H1 (cell line): ENCODE measurements around the gene CPLANE2. TPM values are rescaled to one million over a fixed set of nuclear protein-coding genes. Genes with fewer than 3 reads are reported as not detected.
A peak's percentile ranks its signal among the peaks of the same experiment; 100 is the strongest.

ENCODE experiments used
- CTCF ChIA-PET: fragments of 300-600 bp; sonication (Branson Sonifier 250); formaldehyde crosslinking; loops from one replicate; lab custom pipeline; 2021; ENCODE audit not compliant: partially characterized antibody; lab: Charles Lee
- POLR2A ChIA-PET: fragments of 300-600 bp; sonication (Branson Sonifier 250); formaldehyde crosslinking; loops from one replicate; lab custom pipeline; 2021; ENCODE audit warnings: inconsistent platforms; ENCODE audit not compliant: partially characterized antibody; lab: Charles Lee
- DNase-seq, 2 experiments: peaks; one replicate each; pipeline versions ENCODE4 v3.0.0 to v3.0.0-alpha.2; 2010 to 2022; ENCODE audit warnings: low spot score in 2 of 2, low read depth in 1 of 2, mixed read lengths in 1 of 2
- FAIRE-seq: peaks from 2 replicates; lab custom pipeline; 2011; peaks lifted over from hg19 to GRCh38; lab: Jason Lieb, UNC
- H2AFZ ChIP-seq: 2 replicates; pipeline ENCODE4 v1.8.1; 2012; ENCODE audit warnings: low read length, inconsistent platforms
- H2AK5ac ChIP-seq: 2 replicates; pipeline ENCODE4 v1.6.1; 2013; ENCODE audit warnings: low read depth, low read length
- H2BK120ac ChIP-seq: replicated peaks from 2 replicates; pipeline ENCODE3; 2013; ENCODE audit warnings: low read depth, low read length, inconsistent platforms
- H2BK12ac ChIP-seq: 2 replicates; pipeline ENCODE4 v1.6.1; 2013; ENCODE audit warnings: low read depth, low read length
- H2BK15ac ChIP-seq: 2 replicates; pipeline ENCODE4 v1.6.1; 2013; ENCODE audit warnings: low read length
- H2BK20ac ChIP-seq: 2 replicates; pipeline ENCODE4 v1.6.1; 2013; ENCODE audit warnings: low read length
- H2BK5ac ChIP-seq: 2 replicates; pipeline ENCODE4 v1.6.1; 2013; ENCODE audit warnings: low read depth, low read length
- H3K14ac ChIP-seq: 2 replicates; pipeline ENCODE4 v1.6.1; 2013; ENCODE audit warnings: inconsistent platforms; ENCODE audit not compliant: insufficient read length
- H3K18ac ChIP-seq: 2 replicates; pipeline ENCODE4 v1.6.1; 2013; ENCODE audit warnings: low read length; ENCODE audit errors: extremely low read depth
- H3K23ac ChIP-seq: 2 replicates; pipeline ENCODE4 v1.6.1; 2013; ENCODE audit warnings: inconsistent platforms; ENCODE audit not compliant: insufficient read length
- H3K23me2 ChIP-seq: 2 replicates; pipeline ENCODE4 v1.6.1; 2013; ENCODE audit warnings: low read depth, low read length
- H3K27ac ChIP-seq: 2 replicates; pipeline ENCODE4 v1.6.1; 2011; ENCODE audit warnings: low read depth, low read length, inconsistent platforms
- H3K27me3 ChIP-seq, 4 experiments: replicated peaks in 1 of 4; 1 replicate in 1 of 4; 2 replicates in 3 of 4; pipeline versions ENCODE4 v1.6.1 to v1.8.1; 2011 to 2013; ENCODE audit warnings: low read length in 3 of 4, mild to moderate bottlenecking in 3 of 4, inconsistent platforms in 2 of 4, mixed read lengths in 2 of 4, moderate library complexity in 1 of 4; ENCODE audit not compliant: control insufficient read depth in 3 of 4, insufficient read depth in 3 of 4; ENCODE audit errors: extremely low read depth in 1 of 4
- H3K36me3 ChIP-seq, 4 experiments: 2 replicates each; pipeline versions ENCODE4 v1.6.1 to v1.8.1; 2011 to 2013; ENCODE audit warnings: mild to moderate bottlenecking in 4 of 4, low read length in 3 of 4, moderate library complexity in 2 of 4, control low read depth in 1 of 4, inconsistent platforms in 1 of 4; ENCODE audit not compliant: insufficient read depth in 4 of 4, control insufficient read depth in 2 of 4
- H3K4ac ChIP-seq: replicated peaks from 2 replicates; pipeline ENCODE3; 2013; ENCODE audit warnings: low read length, low read depth, mixed read lengths, inconsistent platforms; ENCODE audit not compliant: insufficient read length
- H3K4me1 ChIP-seq, 4 experiments: replicated peaks in 1 of 4; 1 replicate in 1 of 4; 2 replicates in 3 of 4; pipeline versions ENCODE4 v1.6.1 to v1.8.1; 2011 to 2013; ENCODE audit warnings: low read length in 3 of 4, inconsistent platforms in 2 of 4, mixed read lengths in 1 of 4; ENCODE audit not compliant: insufficient read depth in 4 of 4, control insufficient read depth in 3 of 4
- H3K4me2 ChIP-seq, 2 experiments: 2 replicates each; pipeline versions ENCODE4 v1.6.1 to v1.8.1; 2011 to 2013; ENCODE audit warnings: low read depth in 2 of 2, low read length in 2 of 2, control low read depth in 1 of 2, inconsistent platforms in 1 of 2, mild to moderate bottlenecking in 1 of 2; ENCODE audit not compliant: insufficient read depth in 1 of 2
- H3K4me3 ChIP-seq, 4 experiments: fragments of 200-600, 300-600 bp in 1 of 4; sonication (generic), shearing (Covaris generic), sonication (Bioruptor Twin) in 1 of 4; 2 replicates each; pipeline versions ENCODE4 v1.5.1 to v1.8.1; 2011 to 2016; ENCODE audit warnings: low read length in 4 of 4, low read depth in 3 of 4, control low read depth in 2 of 4, inconsistent platforms in 2 of 4, mild to moderate bottlenecking in 2 of 4, mixed read lengths in 1 of 4, moderate library complexity in 1 of 4; ENCODE audit not compliant: insufficient read depth in 2 of 4; ENCODE audit errors: extremely low read depth in 1 of 4
- H3K56ac ChIP-seq: replicated peaks from 2 replicates; pipeline ENCODE3; 2013; ENCODE audit warnings: low read depth, mild to moderate bottlenecking, mixed read lengths, low read length, inconsistent platforms; ENCODE audit not compliant: insufficient read length
- H3K79me1 ChIP-seq: 2 replicates; pipeline ENCODE4 v1.6.1; 2013; ENCODE audit warnings: low read depth, low read length, control low read depth
- H3K79me2 ChIP-seq, 2 experiments: 2 replicates each; pipeline versions ENCODE4 v1.6.1 to v1.8.1; 2012 to 2013; ENCODE audit warnings: low read length in 2 of 2, mild to moderate bottlenecking in 2 of 2, inconsistent platforms in 1 of 2; ENCODE audit not compliant: insufficient read depth in 2 of 2, control insufficient read depth in 1 of 2
- H3K9ac ChIP-seq, 4 experiments: replicated peaks in 1 of 4; 1 replicate in 1 of 4; 2 replicates in 3 of 4; pipeline versions ENCODE4 v1.6.1 to v1.8.1; 2011 to 2013; ENCODE audit warnings: low read depth in 3 of 4, low read length in 3 of 4, control low read depth in 2 of 4, mild to moderate bottlenecking in 2 of 4, moderate library complexity in 2 of 4, inconsistent platforms in 1 of 4; ENCODE audit errors: extremely low read depth in 1 of 4
- H3K9me3 ChIP-seq, 2 experiments: 2 replicates each; pipeline versions ENCODE4 v1.6.1 to v1.8.1; 2012 to 2013; ENCODE audit warnings: mild to moderate bottlenecking in 2 of 2, moderate library complexity in 2 of 2, control low read depth in 1 of 2, inconsistent platforms in 1 of 2, low read depth in 1 of 2, low read length in 1 of 2, mixed read lengths in 1 of 2; ENCODE audit not compliant: insufficient read depth in 2 of 2
- H4K20me1 ChIP-seq, 2 experiments: replicated peaks in 1 of 2; 2 replicates each; pipeline versions ENCODE3 to v1.8.1; 2011 to 2013; ENCODE audit warnings: inconsistent platforms in 2 of 2, low read length in 2 of 2, mild to moderate bottlenecking in 1 of 2; ENCODE audit not compliant: insufficient read depth in 2 of 2, control insufficient read depth in 1 of 2
- H4K5ac ChIP-seq: 2 replicates; pipeline ENCODE4 v1.6.1; 2013; ENCODE audit warnings: low read length, low read depth, mixed read lengths, inconsistent platforms; ENCODE audit not compliant: insufficient read length
- H4K8ac ChIP-seq: 2 replicates; pipeline ENCODE4 v1.8.0; 2013; ENCODE audit warnings: mild to moderate bottlenecking, moderate library complexity, low read length, inconsistent platforms; ENCODE audit not compliant: insufficient read depth; ENCODE audit errors: extremely low read depth
- H4K91ac ChIP-seq: replicated peaks from 2 replicates; pipeline ENCODE3; 2013; ENCODE audit warnings: low read length, mixed read lengths, inconsistent platforms; ENCODE audit not compliant: insufficient read length
- GTF2F1 ChIP-seq: IDR thresholded peaks from 2 replicates; pipeline ENCODE4 v1.6.1; 2012; ENCODE audit warnings: low read depth, low read length, improper control_type of control experiment, borderline replicate concordance
- POU5F1 ChIP-seq: IDR thresholded peaks from 2 replicates; pipeline ENCODE4 v1.6.1; 2011; ENCODE audit warnings: low read depth, mild to moderate bottlenecking, low read length, moderate library complexity
- RFX5 ChIP-seq: IDR thresholded peaks from 2 replicates; pipeline ENCODE4 v1.6.1; 2011; ENCODE audit warnings: low read depth, low read length, improper control_type of control experiment, borderline replicate concordance
- SIX5 ChIP-seq: IDR thresholded peaks from 2 replicates; pipeline ENCODE4 v1.6.1; 2011; ENCODE audit warnings: mild to moderate bottlenecking, low read depth, low read length
- WGBS, 2 experiments: shearing (Covaris generic) in 1 of 2; methylation state at CpG; one replicate each; pipeline versions ENCODE4 v1.1.6 to v1.1.7; 2013 to 2015; ENCODE audit warnings: low lambda C conversion rate in 2 of 2, mixed read lengths in 2 of 2, inconsistent platforms in 1 of 2, low coverage in 1 of 2, missing lambda C conversion rate in 1 of 2; ENCODE audit not compliant: insufficient replicate concordance in 2 of 2, insufficient coverage in 1 of 2, insufficient read length in 1 of 2; ENCODE audit errors: extremely low coverage in 1 of 2, missing lambda C conversion rate in 1 of 2; 5-methylcytosine and 5-hydroxymethylcytosine counted together
- polyA plus RNA-seq, 7 experiments: library from polyadenylated mRNA; depleted of rRNA in 3 of 7; stranded (reverse) in 5 of 7; unstranded in 2 of 7; fragments of >200 nt in 5 of 7; fragments of 200-250 nt in 2 of 7; gene quantifications; 1 replicate in 5 of 7; 2 replicates in 1 of 7; 4 replicates in 1 of 7; pipeline versions ENCODE4 v1.2.1 to v1.2.3, GENCODE V29; 2011 to 2013; ENCODE audit warnings: missing spikeins in 2 of 7, mixed read lengths in 2 of 7
- total RNA-seq: library from RNA; stranded (reverse); fragmentation: NEBNext Ultra II Directional; extraction: Animal tissue kit (Norgen Biotek cat#: 25700); gene quantifications from 2 replicates; pipeline ENCODE4 v1.2.1, GENCODE V29; 2021
- TF ChIP-seq, protein P1 (sequence below): IDR thresholded peaks from 2 replicates; pipeline ENCODE4 v1.6.1; 2012; ENCODE audit warnings: low read length, inconsistent platforms

Gene CPLANE2
- total and polyA plus RNA-seq, 2 of the 8 experiments (the other 6 are each of a cell fraction or from before 2014, with no cell fraction given): 2.3 to 2.5 TPM

DNA sequence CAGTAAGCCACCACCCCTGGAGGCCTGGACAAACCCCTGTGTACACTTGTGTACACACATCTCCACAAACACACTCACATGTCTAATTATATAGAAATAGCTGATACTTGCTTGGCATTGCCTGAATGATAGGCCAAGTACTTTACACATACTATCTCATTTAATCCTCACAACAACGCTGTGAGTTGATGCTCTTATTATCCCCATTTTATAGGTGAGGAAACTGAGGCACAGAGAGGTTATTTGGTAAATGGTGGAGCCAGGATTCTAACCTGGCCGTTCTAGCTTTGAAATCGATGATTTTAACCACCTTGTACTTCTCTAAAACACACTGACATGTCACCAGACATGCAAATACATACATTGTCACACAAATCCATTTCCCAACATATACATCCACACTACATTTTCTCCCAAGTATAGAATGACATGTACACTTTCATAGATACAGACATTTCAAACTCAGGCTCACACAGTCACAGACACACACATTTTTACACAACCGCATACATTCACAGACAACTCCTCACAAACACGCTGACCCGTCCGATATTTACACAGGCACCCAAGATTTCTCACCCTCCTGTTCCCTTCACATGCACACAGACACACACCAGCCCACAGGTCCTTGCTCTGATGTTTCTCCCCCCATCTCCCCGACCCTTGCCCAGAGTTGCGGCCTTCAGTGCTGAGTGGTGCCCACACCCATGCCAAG, 27.7 kb downstream of the CPLANE2 start:
- Histone ChIP-seq H3K14ac (no peak overlapping the region), H2AFZ (no peak overlapping the region), H3K4me3 (peak overlapping the region in 1 of 4 experiments; percentile 66; a peak in 3 of 8 replicates), H2BK12ac (no peak overlapping the region), H3K9ac (no peak overlapping the region; a peak in 1 of 7 replicates), H2AK5ac (no peak overlapping the region), H4K5ac (no peak overlapping the region), H3K79me2 (peaks cover 5 to 33% of the 10 kb centered on the region in 2 experiments; a peak in 3 of 4 replicates), H3K36me3 (peaks cover 2 to 7% (median 5%) of the 10 kb centered on the region in 4 experiments; a peak in 6 of 8 replicates), H3K4me1 (peaks cover 10 to 46% (median 29%) of the 10 kb centered on the region in 4 experiments), H3K9me3 (no peaks in the 10 kb centered on the region), H2BK20ac (no peak overlapping the region), H3K27ac (no peak overlapping the region), H3K23ac (no peak overlapping the region), H4K91ac (peak overlapping the region; percentile 9), H3K4ac (peak overlapping the region; percentile 57), H3K23me2 (peaks cover 17% of the 10 kb centered on the region), H3K56ac (no peak overlapping the region), H2BK120ac (no peak overlapping the region), H4K20me1 (peaks cover 2 to 4% of the 10 kb centered on the region in 2 experiments), H3K4me2 (peak overlapping the region in 1 of 2 experiments; percentile 89; a peak in 2 of 4 replicates), H4K8ac (no peak overlapping the region), H3K18ac (peak overlapping the region; percentile 13; the same call in 1 of the 2 replicates), H2BK5ac (no peak overlapping the region), H2BK15ac (0 out of 2 replicates have a peak overlapping the region, but pooled peaks have one; percentile 46), H3K79me1 (peaks cover 10% of the 10 kb centered on the region), H3K27me3 (no peaks in the 10 kb centered on the region)
- DNase-seq: no peak
- ChIA-PET CTCF (interaction anchor here (0.9 to 2.1 kb wide), 4 partner anchors 8 to 127 kb away, joined by 3 to 7 read pairs (median 6); no protein-coding TSS in a partner anchor), POLR2A (interaction anchor here (0.8 to 1.7 kb wide), 3 partner anchors 9 to 19 kb away, joined by 3 to 5 read pairs (median 4); no protein-coding TSS in a partner anchor)
- WGBS, 2 experiments: 85% methylated on average over 9 of the region's 9 CpGs; no CpG with 5 or more reads in 1 of the 2 experiments
- TF ChIP-seq SIX5 (no peak), GTF2F1 (no peak), POU5F1 (no peak), RFX5 (no peak)
- TF ChIP-seq, protein P1, sequence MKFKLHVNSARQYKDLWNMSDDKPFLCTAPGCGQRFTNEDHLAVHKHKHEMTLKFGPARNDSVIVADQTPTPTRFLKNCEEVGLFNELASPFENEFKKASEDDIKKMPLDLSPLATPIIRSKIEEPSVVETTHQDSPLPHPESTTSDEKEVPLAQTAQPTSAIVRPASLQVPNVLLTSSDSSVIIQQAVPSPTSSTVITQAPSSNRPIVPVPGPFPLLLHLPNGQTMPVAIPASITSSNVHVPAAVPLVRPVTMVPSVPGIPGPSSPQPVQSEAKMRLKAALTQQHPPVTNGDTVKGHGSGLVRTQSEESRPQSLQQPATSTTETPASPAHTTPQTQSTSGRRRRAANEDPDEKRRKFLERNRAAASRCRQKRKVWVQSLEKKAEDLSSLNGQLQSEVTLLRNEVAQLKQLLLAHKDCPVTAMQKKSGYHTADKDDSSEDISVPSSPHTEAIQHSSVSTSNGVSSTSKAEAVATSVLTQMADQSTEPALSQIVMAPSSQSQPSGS: no peak
- FAIRE-seq: no peak
